HepG2 (cell line): ENCODE data around the gene RGS11. TPM values are rescaled to one million over a fixed set of nuclear protein-coding genes. Genes with fewer than 3 reads are reported as not detected.

Source experiments
- AGO1 ChIP-seq: fragments of 200-400 bp; formaldehyde crosslinking; IDR thresholded peaks from 2 replicates; pipeline ENCODE4 v1.6.1; 2017; ENCODE audit warnings: mild to moderate bottlenecking, low read depth, low read length, moderate library complexity; ENCODE audit not compliant: poor library complexity, severe bottlenecking
- GMEB2 ChIP-seq: IDR thresholded peaks from 2 replicates; pipeline ENCODE4 v1.6.1; 2016; ENCODE audit warnings: missing biosample characterization, missing genetic modification reagents, low read depth
- KDM6A ChIP-seq: IDR thresholded peaks from 2 replicates; pipeline ENCODE4 v1.6.1; 2016; ENCODE audit warnings: low read depth
- PBX3 ChIP-seq: sonication (generic); formaldehyde crosslinking; IDR thresholded peaks from 2 replicates; pipeline ENCODE4 v1.8.1; 2023; ENCODE audit warnings: missing genetic modification reagents, inconsistent platforms, borderline replicate concordance
- THRA ChIP-seq: sonication (generic); formaldehyde crosslinking; IDR thresholded peaks from 2 replicates; pipeline ENCODE4 v1.4.0; 2020; ENCODE audit warnings: missing genetic modification reagents, borderline replicate concordance
- ZNF609 ChIP-seq: sonication (generic); formaldehyde crosslinking; IDR thresholded peaks from 2 replicates; pipeline ENCODE4 v1.4.0; 2020; ENCODE audit warnings: mild to moderate bottlenecking, missing genetic modification reagents, borderline replicate concordance
- ZNF687 ChIP-seq: sonication (generic); formaldehyde crosslinking; IDR thresholded peaks from 2 replicates; pipeline ENCODE4 v1.5.1; 2020; ENCODE audit warnings: mild to moderate bottlenecking, missing genetic modification reagents, moderate library complexity
- polyA plus RNA-seq, 8 experiments: library from polyadenylated mRNA; depleted of rRNA in 3 of 8; stranded (reverse) in 7 of 8; unstranded in 1 of 8; fragments of >200 nt; fragmentation: Illumina TruSeq in 4 of 8; extraction: Trizol in 4 of 8; gene quantifications; 2 replicates each; pipeline versions ENCODE4 v1.2.1 to v1.2.3, GENCODE V29; 2011 to 2016; ENCODE audit warnings: low read depth in 4 of 8, missing spikeins in 1 of 8, mixed read lengths in 1 of 8; ENCODE audit not compliant: insufficient read depth in 1 of 8
- total RNA-seq, 5 experiments: library from RNA; depleted of rRNA; stranded (reverse); fragments of >200 nt; fragmentation: Illumina TruSeq; extraction: Trizol; gene quantifications; 2 replicates each; pipeline ENCODE4 v1.2.3, GENCODE V29; 2016; ENCODE audit warnings: low read depth in 1 of 5
- TF ChIP-seq, protein P1 (sequence below): sonication (generic); formaldehyde crosslinking; IDR thresholded peaks from 2 replicates; pipeline ENCODE4 v1.5.1; 2020; ENCODE audit warnings: missing genetic modification reagents, mild to moderate bottlenecking, borderline replicate concordance

RGS11 gene
- total and polyA plus RNA-seq, 2 of the 13 experiments (the other 11 are each of a cell fraction or from before 2014, with no cell fraction given), result 0.11 TPM; not detected in 1

GRCh38 chr16:303760-304505 lies 28.2 kb upstream of the RGS11 start (continued):
- TF ChIP-seq GMEB2 (CRISPR knock-in tag), result no peak
- no peak for TF ChIP-seq ZNF609
- no peak for TF ChIP-seq THRA
- TF ChIP-seq KDM6A, result no peak
- TF ChIP-seq AGO1, result no peak
- peak; percentile 27; the same call in 1 of the 2 replicates for TF ChIP-seq ZNF687 (CRISPR knock-in tag)
- no peak for TF ChIP-seq PBX3 (CRISPR knock-in tag)
- TF ChIP-seq, protein P1, sequence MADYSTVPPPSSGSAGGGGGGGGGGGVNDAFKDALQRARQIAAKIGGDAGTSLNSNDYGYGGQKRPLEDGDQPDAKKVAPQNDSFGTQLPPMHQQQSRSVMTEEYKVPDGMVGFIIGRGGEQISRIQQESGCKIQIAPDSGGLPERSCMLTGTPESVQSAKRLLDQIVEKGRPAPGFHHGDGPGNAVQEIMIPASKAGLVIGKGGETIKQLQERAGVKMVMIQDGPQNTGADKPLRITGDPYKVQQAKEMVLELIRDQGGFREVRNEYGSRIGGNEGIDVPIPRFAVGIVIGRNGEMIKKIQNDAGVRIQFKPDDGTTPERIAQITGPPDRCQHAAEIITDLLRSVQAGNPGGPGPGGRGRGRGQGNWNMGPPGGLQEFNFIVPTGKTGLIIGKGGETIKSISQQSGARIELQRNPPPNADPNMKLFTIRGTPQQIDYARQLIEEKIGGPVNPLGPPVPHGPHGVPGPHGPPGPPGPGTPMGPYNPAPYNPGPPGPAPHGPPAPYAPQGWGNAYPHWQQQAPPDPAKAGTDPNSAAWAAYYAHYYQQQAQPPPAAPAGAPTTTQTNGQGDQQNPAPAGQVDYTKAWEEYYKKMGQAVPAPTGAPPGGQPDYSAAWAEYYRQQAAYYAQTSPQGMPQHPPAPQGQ (CRISPR knock-in tag), result no peak
